ENCODE results near the gene PPT2.

Gene PPT2

GRCh38 chr6:32177183-32177787 is 23.3 kb downstream of the PPT2 start:
- Histone ChIP-seq H3K36me3 (ENCODE audit: control insufficient read depth, insufficient read depth, low read length) (peaks cover 9% of the 10 kb centered on the region; the same call in 1 of the 2 replicates), H3K27me3 (replicated peaks; ENCODE audit: control insufficient read depth, insufficient read depth, low read length) (no peaks in the 10 kb centered on the region), H3K4me3 (replicated peaks; ENCODE audit: low read depth, low read length) (peak overlapping the region; percentile 92)
- no peak for DNase-seq (ENCODE audit: extremely low read depth, insufficient read length)
- TF ChIP-seq CTCF (IDR thresholded peaks at IDR 0.05; ENCODE audit: insufficient read depth, low read length, poor library complexity, severe bottlenecking): no peak

- H3K4me3 ChIP-seq (replicated peaks; ENCODE audit: low read depth, low read length): peak within 1 kb of the TSS; percentile 92
- peak; percentile 99 for DNase-seq (ENCODE audit: extremely low read depth, insufficient read length)
- TF ChIP-seq CTCF (IDR thresholded peaks at IDR 0.05; ENCODE audit: insufficient read depth, low read length, poor library complexity, severe bottlenecking): no peak
- H3K27me3 ChIP-seq (replicated peaks; ENCODE audit: control insufficient read depth, insufficient read depth, low read length): no peaks in the 10 kb centered on the region
- peaks cover 14% of the 10 kb centered on the region for H3K36me3 ChIP-seq (ENCODE audit: control insufficient read depth, insufficient read depth, low read length)
These were observed 24.0 kb downstream of the PPT2 start, which contains the start of gene RNF5 for GRCh38 chr6:32177788-32178546. RNF5 (plus strand) TSS chr6:32178405; CDS start chr6:32178512, 107 bp downstream.

GRCh38 chr6:32178547-32179440 is 24.9 kb downstream of the PPT2 start:
- no peak for TF ChIP-seq CTCF (IDR thresholded peaks at IDR 0.05; ENCODE audit: insufficient read depth, low read length, poor library complexity, severe bottlenecking)
- Histone ChIP-seq H3K27me3 (replicated peaks; ENCODE audit: control insufficient read depth, insufficient read depth, low read length) (no peaks in the 10 kb centered on the region), H3K4me3 (replicated peaks; ENCODE audit: low read depth, low read length) (peak overlapping the region; percentile 70), H3K36me3 (ENCODE audit: control insufficient read depth, insufficient read depth, low read length) (peaks cover 21% of the 10 kb centered on the region)
- DNase-seq (ENCODE audit: extremely low read depth, insufficient read length): no peak

GRCh38 chr6:32179766-32180405 is 25.9 kb downstream of the PPT2 start:
- DNase-seq (ENCODE audit: extremely low read depth, insufficient read length): no peak
- Histone ChIP-seq H3K4me3 (replicated peaks; ENCODE audit: low read depth, low read length) (no peak overlapping the region; the same call in 1 of the 2 replicates), H3K36me3 (ENCODE audit: control insufficient read depth, insufficient read depth, low read length) (peaks cover 21% of the 10 kb centered on the region), H3K27me3 (replicated peaks; ENCODE audit: control insufficient read depth, insufficient read depth, low read length) (no peaks in the 10 kb centered on the region)
- no peak for TF ChIP-seq CTCF (IDR thresholded peaks at IDR 0.05; ENCODE audit: insufficient read depth, low read length, poor library complexity, severe bottlenecking)

GRCh38 chr6:32181148-32181702 is 27.3 kb downstream of the PPT2 start:
- no peak for TF ChIP-seq CTCF (IDR thresholded peaks at IDR 0.05; ENCODE audit: insufficient read depth, low read length, poor library complexity, severe bottlenecking)
- H3K4me3 ChIP-seq (replicated peaks; ENCODE audit: low read depth, low read length): no peak overlapping the region
- DNase-seq (ENCODE audit: extremely low read depth, insufficient read length): no peak
- H3K27me3 ChIP-seq (replicated peaks; ENCODE audit: control insufficient read depth, insufficient read depth, low read length): no peaks in the 10 kb centered on the region
- peaks cover 21% of the 10 kb centered on the region for H3K36me3 ChIP-seq (ENCODE audit: control insufficient read depth, insufficient read depth, low read length)
